Stomach smooth muscle (tissue), 2 donors: ENCODE measurements around the gene SDK2.

Experiments used
- H3K27ac ChIP-seq: one replicate; pipeline ENCODE4 v1.7.0; 2013; ENCODE audit warnings: mild to moderate bottlenecking, low read length, inconsistent platforms
- H3K27me3 ChIP-seq, 2 donors: one replicate each; pipeline ENCODE4 v1.7.0; 2013; ENCODE audit warnings: low read length in 2 of 2; ENCODE audit not compliant: insufficient read depth in 2 of 2, control insufficient read depth in 1 of 2
- H3K36me3 ChIP-seq, 2 donors: one replicate each; pipeline ENCODE4 v1.7.0; 2013; ENCODE audit warnings: low read length in 2 of 2; ENCODE audit not compliant: control insufficient read depth in 2 of 2, insufficient read depth in 2 of 2
- H3K4me1 ChIP-seq: one replicate; pipeline ENCODE4 v1.7.0; 2013; ENCODE audit warnings: low read length; ENCODE audit not compliant: control insufficient read depth, insufficient read depth
- H3K4me3 ChIP-seq, 2 donors: one replicate each; pipeline ENCODE4 v1.7.0; 2013; ENCODE audit warnings: low read length in 2 of 2
- H3K9ac ChIP-seq, 2 donors: one replicate each; pipeline ENCODE4 v1.7.0; 2013; ENCODE audit warnings: low read length in 2 of 2, mild to moderate bottlenecking in 1 of 2
- H3K9me3 ChIP-seq, 2 donors: one replicate each; pipeline ENCODE4 v1.7.0; 2013; ENCODE audit warnings: low read length in 2 of 2; ENCODE audit not compliant: control insufficient read depth in 2 of 2
- donor health status: healthy.
- donor health status: Pancreatic carcinoma.

Gene SDK2, protein sequence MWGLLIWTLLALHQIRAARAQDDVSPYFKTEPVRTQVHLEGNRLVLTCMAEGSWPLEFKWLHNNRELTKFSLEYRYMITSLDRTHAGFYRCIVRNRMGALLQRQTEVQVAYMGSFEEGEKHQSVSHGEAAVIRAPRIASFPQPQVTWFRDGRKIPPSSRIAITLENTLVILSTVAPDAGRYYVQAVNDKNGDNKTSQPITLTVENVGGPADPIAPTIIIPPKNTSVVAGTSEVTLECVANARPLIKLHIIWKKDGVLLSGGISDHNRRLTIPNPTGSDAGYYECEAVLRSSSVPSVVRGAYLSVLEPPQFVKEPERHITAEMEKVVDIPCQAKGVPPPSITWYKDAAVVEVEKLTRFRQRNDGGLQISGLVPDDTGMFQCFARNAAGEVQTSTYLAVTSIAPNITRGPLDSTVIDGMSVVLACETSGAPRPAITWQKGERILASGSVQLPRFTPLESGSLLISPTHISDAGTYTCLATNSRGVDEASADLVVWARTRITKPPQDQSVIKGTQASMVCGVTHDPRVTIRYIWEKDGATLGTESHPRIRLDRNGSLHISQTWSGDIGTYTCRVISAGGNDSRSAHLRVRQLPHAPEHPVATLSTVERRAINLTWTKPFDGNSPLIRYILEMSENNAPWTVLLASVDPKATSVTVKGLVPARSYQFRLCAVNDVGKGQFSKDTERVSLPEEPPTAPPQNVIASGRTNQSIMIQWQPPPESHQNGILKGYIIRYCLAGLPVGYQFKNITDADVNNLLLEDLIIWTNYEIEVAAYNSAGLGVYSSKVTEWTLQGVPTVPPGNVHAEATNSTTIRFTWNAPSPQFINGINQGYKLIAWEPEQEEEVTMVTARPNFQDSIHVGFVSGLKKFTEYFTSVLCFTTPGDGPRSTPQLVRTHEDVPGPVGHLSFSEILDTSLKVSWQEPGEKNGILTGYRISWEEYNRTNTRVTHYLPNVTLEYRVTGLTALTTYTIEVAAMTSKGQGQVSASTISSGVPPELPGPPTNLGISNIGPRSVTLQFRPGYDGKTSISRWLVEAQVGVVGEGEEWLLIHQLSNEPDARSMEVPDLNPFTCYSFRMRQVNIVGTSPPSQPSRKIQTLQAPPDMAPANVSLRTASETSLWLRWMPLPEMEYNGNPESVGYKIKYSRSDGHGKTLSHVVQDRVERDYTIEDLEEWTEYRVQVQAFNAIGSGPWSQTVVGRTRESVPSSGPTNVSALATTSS (N-terminal part only)

DNA sequence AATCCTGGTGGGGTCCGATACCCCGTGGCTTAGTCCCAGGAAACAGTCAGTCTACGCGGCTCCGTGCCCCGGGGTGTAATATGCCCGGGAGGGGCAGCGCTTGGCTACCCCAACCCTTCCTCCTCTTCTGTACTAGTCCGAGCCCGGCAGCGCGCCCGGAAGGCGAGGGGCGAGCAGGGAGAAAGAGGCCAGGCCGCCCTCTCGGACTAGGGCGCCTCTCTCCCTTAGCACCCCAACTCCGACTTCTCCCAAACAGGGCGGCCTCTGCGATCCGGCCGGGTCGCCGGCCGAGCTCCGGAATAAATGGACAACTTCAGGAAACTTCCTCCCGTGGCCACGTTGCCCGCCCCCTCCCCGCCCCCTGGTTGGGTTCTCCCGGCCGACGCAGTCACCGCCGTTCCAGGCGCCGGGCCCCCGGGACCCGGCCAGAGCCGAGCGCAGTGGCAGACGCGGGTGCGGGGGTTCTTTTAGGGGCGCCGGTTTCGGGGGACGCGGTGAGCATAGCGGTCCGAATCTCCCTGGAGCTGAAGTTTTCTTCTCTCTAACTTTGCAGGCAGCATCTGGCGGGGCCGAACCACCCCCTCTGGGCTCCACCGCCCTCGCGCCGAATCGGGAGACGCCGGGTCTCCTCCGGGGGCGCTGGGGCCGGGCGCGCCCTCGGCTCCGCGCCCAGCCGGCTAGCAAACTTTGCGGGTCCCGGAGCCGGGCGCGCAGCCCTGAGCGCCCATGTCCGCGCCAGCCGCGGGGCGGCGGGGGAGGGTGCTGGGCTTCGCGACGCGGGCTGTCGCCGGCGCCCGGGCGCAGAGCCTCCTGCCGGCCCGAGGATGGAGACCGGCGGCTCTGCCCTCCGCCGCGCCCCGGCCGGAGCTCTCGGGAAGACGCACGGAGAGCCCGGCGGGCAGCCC, at the start of gene SDK2:
SDK2 (minus strand) TSS at position 301 of the 905 bp plus-strand sequence. CDS start 357 bp downstream, outside the sequence.
- Histone ChIP-seq H3K36me3 (no peaks in the 10 kb centered on the region), H3K27ac (no peak within 1 kb of the TSS), H3K4me1 (peaks cover 21% of the 10 kb centered on the region), H3K9ac (peak within 1 kb of the TSS in 1 of 2 donors; percentile 5), H3K27me3 (peaks cover 28 to 44% of the 10 kb centered on the region in 2 donors), H3K9me3 (no peaks in the 10 kb centered on the region), H3K4me3 (peak within 1 kb of the TSS; percentile 66 to 70)

- Histone ChIP-seq H3K9me3 (no peaks in the 10 kb centered on the region), H3K4me3 (no peak overlapping the region), H3K36me3 (no peaks in the 10 kb centered on the region), H3K9ac (no peak overlapping the region), H3K27ac (no peak overlapping the region), H3K27me3 (peaks cover 0 to 12% of the 10 kb centered on the region in 2 donors), H3K4me1 (no peaks in the 10 kb centered on the region)
Observed at GRCh38 chr17:73693071-73693470, 48.8 kb upstream of the SDK2 start.

DNA sequence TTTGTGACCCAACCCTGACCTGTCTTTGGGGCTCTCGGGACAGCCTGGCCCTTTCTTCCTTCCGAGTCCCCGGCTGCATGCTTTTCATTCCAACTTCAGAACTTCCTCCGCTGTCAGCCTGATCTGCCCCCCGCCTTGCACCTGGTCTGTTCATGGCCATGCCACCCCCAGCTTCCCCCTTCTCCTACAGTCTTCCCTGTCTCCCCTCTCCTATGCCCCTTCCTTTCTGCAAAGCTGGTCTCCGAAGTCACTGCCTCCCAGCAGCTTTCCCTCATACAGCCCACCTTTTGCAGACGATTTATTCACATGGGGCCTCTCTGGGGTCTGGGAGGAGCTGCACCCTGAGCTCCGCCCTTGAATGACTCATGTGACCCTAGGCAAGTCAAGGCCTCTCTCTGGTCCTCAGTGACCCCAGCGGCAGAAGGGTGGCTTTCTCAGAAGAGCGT, 47.1 kb upstream of the SDK2 start:
- Histone ChIP-seq H3K36me3 (no peaks in the 10 kb centered on the region), H3K9ac (no peak overlapping the region), H3K9me3 (no peaks in the 10 kb centered on the region), H3K27ac (no peak overlapping the region), H3K4me1 (no peaks in the 10 kb centered on the region), H3K4me3 (no peak overlapping the region), H3K27me3 (peaks cover 0 to 10% of the 10 kb centered on the region in 2 donors)

- Histone ChIP-seq H3K36me3 (no peaks in the 10 kb centered on the region), H3K9ac (no peak overlapping the region), H3K9me3 (peaks cover 0 to under 1% of the 10 kb centered on the region in 2 donors), H3K4me3 (no peak overlapping the region), H3K27me3 (peaks cover 0 to 10% of the 10 kb centered on the region in 2 donors), H3K27ac (no peak overlapping the region), H3K4me1 (no peaks in the 10 kb centered on the region)
Observed at GRCh38 chr17:73690676-73691075, 46.4 kb upstream of the SDK2 start.

GRCh38 chr17:73689596-73690275, 45.5 kb upstream of the SDK2 start:
- H3K27me3 ChIP-seq: peaks cover 0 to 6% of the 10 kb centered on the region in 2 donors
- no peak overlapping the region for H3K4me3 ChIP-seq

DNA sequence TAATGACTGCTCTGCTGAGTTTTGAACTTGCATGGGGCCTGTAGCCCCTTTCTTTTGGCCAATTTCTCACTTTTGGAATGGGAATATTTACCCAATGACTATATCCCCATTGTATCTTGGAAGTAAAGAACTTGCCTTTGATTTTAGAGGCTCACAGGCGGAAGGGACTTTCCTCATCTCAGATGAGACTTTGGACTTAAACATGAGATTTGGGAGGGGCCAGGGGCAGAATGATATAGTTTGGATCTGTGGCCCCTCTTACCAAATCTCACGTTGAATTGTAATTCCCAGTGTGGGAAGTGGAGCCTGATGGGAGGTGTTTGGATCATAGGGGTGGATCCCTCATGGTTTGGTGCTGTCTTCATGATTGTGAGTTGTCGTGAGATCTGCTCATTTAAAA, 42.7 kb upstream of the SDK2 start:
- peaks cover 0 to 4% of the 10 kb centered on the region in 2 donors for H3K27me3 ChIP-seq
- H3K36me3 ChIP-seq: no peaks in the 10 kb centered on the region

More at GRCh38 chr17:73689596-73690275, 45.5 kb upstream of the SDK2 start:
- H3K27ac ChIP-seq: no peak overlapping the region
- peaks cover 0 to 3% of the 10 kb centered on the region in 2 donors for H3K9me3 ChIP-seq
- no peaks in the 10 kb centered on the region for H3K36me3 ChIP-seq
- no peaks in the 10 kb centered on the region for H3K4me1 ChIP-seq
- no peak overlapping the region for H3K9ac ChIP-seq

DNA sequence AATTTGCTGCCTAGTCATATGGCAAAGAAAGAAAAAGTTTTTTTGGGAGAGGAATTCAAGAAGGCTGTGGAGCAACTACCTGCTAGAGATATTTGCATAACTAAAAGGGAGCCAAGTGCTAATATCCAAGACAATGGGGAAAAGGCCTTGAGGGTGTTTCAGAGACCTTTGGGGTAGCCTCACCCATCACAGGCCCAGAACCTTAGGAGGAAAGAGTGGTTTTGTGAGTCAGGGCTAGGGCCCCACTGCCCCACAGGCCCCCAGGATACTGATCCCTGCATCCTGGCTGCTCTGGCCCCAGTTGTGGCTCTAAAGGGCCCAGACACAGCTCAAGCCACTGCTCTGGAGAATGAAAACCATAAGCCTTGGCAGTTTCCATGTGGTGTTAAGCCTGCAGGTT, 41.9 kb upstream of the SDK2 start:
- no peaks in the 10 kb centered on the region for H3K36me3 ChIP-seq
- H3K4me3 ChIP-seq: no peak overlapping the region
- H3K9ac ChIP-seq: no peak overlapping the region
- peaks cover 0 to 4% of the 10 kb centered on the region in 2 donors for H3K27me3 ChIP-seq
- no peak overlapping the region for H3K27ac ChIP-seq
- no peaks in the 10 kb centered on the region for H3K4me1 ChIP-seq
- peaks cover 10 to 19% of the 10 kb centered on the region in 2 donors for H3K9me3 ChIP-seq

More for the DNA sequence above, 42.7 kb upstream of the SDK2 start:
- H3K9ac ChIP-seq: no peak overlapping the region
- H3K4me3 ChIP-seq: no peak overlapping the region
- H3K27ac ChIP-seq: no peak overlapping the region
- no peaks in the 10 kb centered on the region for H3K4me1 ChIP-seq
- H3K9me3 ChIP-seq: peaks cover 5 to 11% of the 10 kb centered on the region in 2 donors

DNA sequence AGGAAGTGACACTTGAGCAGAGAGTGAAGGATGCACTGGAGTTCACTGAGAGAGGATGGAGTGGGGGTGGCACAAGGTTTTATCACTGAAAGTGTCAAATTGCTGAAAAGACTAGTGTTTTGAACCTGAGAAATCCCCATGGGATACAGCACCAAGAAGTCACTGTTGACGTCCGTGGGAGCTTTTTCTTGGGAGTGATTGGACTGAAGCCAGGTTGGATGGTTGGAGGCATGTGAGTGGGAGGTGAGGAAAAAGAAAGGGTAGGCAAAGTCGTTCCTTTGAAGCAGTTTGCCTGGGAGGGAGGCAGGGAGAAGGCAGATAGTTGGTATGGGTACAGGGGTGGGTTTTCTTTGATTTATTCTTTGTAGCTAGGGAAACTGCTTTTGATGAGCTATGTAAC, 39.9 kb upstream of the SDK2 start:
- Histone ChIP-seq H3K4me1 (no peaks in the 10 kb centered on the region), H3K36me3 (no peaks in the 10 kb centered on the region), H3K9ac (no peak overlapping the region), H3K27ac (no peak overlapping the region), H3K9me3 (peaks cover 10 to 19% of the 10 kb centered on the region in 2 donors), H3K4me3 (no peak overlapping the region), H3K27me3 (no peaks in the 10 kb centered on the region)

DNA sequence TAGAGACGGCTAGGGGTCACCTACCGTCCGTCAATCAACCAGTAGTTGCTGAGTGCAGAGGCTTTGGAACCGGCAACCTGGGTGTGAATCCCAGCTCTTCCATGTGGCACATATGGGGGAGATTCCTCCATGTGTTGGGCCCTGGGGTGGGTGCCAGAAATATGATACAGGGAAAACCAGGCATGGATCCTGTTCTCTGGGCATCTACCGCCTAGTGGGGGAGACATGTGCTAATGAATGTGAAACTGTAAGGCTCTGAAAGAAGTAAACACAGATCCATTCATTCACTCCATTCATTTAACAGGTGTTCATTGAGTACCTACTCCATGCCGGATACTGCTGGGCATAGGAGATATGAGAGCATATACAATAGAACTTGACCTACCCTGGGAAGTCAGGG, 39.5 kb upstream of the SDK2 start:
- Histone ChIP-seq H3K4me1 (no peaks in the 10 kb centered on the region), H3K9me3 (peaks cover 10 to 19% of the 10 kb centered on the region in 2 donors), H3K36me3 (no peaks in the 10 kb centered on the region), H3K4me3 (no peak overlapping the region), H3K27me3 (no peaks in the 10 kb centered on the region), H3K9ac (no peak overlapping the region), H3K27ac (no peak overlapping the region)
